AG08396 (cell line): ENCODE measurements around the gene KCNA5.

Experiments
- DNase-seq: peaks from one replicate; pipeline ENCODE4 v3.0.0; 2012; ENCODE audit warnings: low spot score, mixed read lengths

KCNA5 gene

GRCh38 chr12:5043589-5044419 is at the start of gene KCNA5:
KCNA5 (plus strand) TSS chr12:5043879; CDS start chr12:5044148, 269 bp downstream.
- DNase-seq, result no peak

GRCh38 chr12:4994622-4995021 is 49.1 kb upstream of the KCNA5 start:
- DNase-seq, result no peak

DNA sequence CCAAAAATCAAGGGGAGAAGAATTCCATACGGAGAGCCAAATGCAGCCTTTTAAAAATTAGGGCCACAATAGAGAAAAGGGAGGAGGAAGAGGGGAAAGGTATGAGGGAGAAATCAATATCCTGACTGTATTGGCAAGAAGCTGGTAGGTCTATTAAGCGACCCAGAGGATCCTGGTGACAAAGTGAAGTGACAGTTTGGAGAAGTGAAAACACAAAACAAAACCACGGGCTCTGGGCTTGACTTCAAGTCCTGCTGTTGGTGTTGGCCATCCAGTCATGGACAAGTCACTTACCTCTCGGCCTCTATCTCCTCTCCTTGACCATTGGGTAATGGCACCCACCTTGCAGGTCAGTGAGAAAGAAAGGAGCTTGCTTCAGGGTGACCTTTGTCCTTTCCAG is 47.0 kb upstream of the KCNA5 start:
- no peak for DNase-seq

GRCh38 chr12:4997939-4998338 is 45.7 kb upstream of the KCNA5 start:
- DNase-seq, result peak; percentile 78

DNA sequence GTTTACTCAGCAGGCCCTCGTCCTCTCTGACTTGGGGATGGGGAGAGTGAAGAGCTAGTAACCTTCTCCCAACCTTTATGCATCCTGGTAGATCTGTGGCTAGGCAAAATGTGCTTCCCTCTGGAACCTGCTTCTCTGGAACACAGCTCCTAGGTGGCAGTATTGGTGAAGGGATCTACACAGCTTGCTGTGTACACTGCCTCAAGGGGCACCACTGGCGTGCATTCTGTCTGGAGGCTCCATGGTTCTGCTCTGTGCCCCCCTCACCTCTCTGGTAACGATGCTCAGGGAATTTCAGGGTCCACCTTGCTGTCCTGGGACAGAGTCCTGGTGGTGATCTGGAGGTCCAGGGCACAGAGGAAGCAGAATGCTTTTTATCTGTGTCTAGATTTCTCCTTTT is 43.5 kb upstream of the KCNA5 start:
- no peak for DNase-seq

- DNase-seq, result no peak
Observed at GRCh38 chr12:5000658-5001385, 42.9 kb upstream of the KCNA5 start.

DNA sequence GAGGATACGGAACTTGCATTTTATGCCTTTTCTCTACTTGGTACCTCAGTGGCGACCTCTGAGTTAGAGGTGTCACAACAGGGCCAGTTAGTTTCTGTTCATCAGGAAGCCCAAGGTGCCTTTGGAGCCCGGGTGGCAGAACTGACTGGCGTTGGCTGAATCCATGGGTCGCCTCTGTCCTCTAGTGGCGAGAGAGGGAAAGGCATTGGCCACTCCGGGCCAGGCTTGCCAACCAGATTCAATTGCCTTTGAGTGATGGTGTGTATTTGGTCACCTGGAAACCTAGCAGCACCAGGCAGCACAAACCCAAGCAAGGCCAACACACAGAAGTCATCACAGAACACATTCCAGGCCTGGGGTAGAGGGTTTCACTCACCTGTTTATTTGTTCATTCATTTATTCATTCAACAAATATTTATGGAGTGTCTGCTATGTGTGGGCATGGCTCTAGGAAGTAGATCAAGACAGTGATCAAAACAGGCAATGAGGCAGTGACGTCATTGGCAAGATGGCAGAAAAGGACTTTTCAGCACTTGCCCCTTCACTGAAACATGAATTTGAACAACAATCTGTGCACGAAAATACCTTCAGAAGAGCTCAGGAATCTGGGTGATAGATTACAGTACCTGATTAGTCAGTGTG is 40.5 kb upstream of the KCNA5 start:
- DNase-seq, result peak; percentile 81

GRCh38 chr12:5008661-5009060 is 35.0 kb upstream of the KCNA5 start:
- no peak for DNase-seq

GRCh38 chr12:5010151-5010550 is 33.5 kb upstream of the KCNA5 start:
- DNase-seq, result no peak

GRCh38 chr12:5012337-5012736 is 31.3 kb upstream of the KCNA5 start:
- DNase-seq, result no peak

GRCh38 chr12:5013266-5013730 is 30.4 kb upstream of the KCNA5 start:
- no peak for DNase-seq

DNA sequence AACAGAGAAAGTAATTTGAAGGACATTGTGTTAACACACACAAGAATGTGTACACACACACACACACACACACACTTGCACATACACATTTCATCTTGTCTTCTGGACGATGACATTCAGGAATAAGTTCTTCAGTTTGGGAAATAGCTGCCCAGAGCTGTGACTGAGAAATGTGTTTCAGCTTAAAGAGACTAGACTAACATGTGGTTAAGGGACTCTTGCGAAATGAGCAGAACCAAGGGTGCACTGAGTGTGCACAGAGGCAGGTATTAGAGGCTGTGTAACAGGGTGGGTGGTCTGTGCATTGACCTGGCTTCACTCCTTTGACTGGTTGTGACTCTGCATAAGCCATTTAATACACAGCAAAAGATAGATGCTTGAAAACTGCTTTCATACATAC is 29.4 kb upstream of the KCNA5 start:
- no peak for DNase-seq

- DNase-seq, result no peak
Observed at GRCh38 chr12:5015711-5016492, 27.8 kb upstream of the KCNA5 start.

- DNase-seq, result no peak
Observed at GRCh38 chr12:5016526-5016925, 27.2 kb upstream of the KCNA5 start.

DNA sequence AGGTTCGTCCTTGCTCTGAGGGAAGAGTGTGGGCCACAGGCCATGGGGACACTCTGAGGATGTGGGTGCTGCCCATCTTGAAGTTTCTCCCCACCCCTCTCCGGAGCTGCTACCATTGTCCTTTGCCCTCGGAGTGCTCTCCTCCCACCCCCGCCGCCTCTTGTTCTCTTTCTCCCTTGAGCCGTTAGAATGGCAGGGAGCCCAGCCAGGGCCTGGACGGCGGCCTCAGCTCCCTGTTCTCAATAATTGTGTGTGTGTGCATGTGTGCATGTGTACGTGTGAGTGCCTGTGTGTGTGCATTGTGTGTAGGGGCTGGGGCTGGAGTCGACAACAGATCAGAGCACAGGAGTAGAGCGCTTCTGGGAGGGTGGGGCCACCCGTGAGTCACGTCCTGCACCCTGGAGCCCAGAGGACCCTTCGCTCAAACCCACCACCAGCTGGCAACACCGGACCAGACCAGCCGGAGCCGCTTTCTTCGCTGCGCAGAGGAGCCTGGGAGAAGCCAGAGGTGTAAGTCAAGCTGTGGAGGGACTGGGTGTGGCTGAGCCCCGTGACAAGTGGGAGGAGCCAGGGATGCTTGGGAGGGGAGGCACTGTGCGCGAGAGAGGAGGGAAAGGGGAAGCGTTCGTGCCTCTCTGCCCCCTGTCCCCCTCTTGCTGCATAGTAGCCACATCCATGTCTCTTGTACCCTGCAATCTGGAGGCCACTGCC is 25.9 kb upstream of the KCNA5 start:
- no peak for DNase-seq

DNA sequence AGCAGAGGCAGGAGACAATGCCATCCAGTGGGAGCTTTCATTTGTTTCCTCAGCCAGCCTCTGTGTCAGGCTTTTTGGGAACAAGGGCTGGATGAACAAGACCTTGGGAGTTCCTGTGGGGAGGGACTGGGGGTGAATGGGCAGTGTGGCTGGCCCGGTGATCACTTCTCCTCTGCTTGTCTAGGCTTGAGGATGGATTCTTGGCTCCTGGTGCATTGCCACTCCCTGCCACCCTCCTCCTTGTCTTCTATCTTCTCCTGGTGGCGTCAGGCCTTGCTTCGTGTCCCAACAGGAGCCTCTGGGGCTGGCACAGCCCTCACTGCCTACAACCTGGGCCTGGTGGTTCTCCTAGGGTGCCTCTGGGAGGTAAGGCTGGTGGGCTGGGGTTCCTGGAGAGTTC is 25.0 kb upstream of the KCNA5 start:
- DNase-seq, result no peak

DNA sequence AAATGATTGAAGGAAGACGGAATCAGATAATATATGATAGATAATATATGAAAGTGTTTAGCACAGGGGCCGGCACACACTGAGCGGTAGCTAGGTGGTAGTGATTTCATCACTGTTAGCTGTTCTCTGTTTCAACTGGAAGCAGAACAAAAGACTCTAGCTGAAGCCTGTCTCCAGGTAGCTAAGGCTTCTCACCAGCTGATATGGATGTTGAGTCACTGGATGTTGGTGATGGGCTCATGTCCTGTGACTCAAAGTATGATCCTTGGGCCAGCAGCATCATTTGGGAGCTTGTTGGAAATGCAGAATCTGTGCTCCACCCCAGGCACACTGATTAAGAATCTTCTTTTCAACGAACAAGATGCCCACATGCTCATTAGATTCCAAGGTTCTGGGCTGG is 21.7 kb upstream of the KCNA5 start:
- no peak for DNase-seq

GRCh38 chr12:5022465-5023061 is 21.1 kb upstream of the KCNA5 start:
- DNase-seq, result peak; percentile 71

DNA sequence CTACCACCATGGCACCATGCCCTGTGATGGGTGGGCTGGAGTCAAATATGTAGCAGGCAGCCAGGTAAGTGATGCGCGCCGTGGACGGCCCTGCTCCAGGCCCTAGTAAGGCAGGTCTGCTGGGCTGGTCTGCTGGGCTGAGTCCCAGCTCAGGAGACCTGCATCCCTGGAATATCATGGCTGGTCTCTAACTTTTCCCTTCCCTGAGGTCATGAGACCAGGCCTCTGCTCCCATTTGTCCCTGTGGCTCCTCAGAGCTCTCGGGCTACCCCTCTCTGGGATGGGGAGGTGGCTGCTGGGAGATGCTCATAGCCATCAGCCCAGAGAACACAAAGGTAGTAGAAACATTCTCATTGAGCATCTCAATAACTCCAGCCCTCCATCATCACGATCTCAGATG is 19.8 kb upstream of the KCNA5 start:
- DNase-seq, result no peak

- DNase-seq, result no peak
Observed at GRCh38 chr12:5026342-5026938, 17.2 kb upstream of the KCNA5 start.
